A549 (cell line): ENCODE results near the gene ARTN. TPM values are rescaled to one million over a fixed set of nuclear protein-coding genes. Genes with fewer than 3 reads are reported as not detected.

Source experiments
- CTCF ChIP-seq: fragments of >200 bp; sonication (Bioruptor Twin); formaldehyde crosslinking; IDR thresholded peaks from 3 replicates; pipeline ENCODE4 v1.5.1; 2016
- FOXS1 ChIP-seq: fragments of 250-450 bp; sonication (Bioruptor Pico); IDR thresholded peaks from 2 replicates; pipeline ENCODE4 v1.5.0; 2020; ENCODE audit warnings: mild to moderate bottlenecking, moderate library complexity
- MAZ ChIP-seq: fragments of 150-350 bp; IDR thresholded peaks from 2 replicates; pipeline ENCODE4 v1.6.1; 2014; ENCODE audit warnings: antibody characterized with exemption, low read depth, low read length, borderline replicate concordance
- polyA plus RNA-seq, 4 experiments: library from polyadenylated mRNA; depleted of rRNA in 3 of 4; stranded (reverse); fragments of >200 nt; fragmentation: RNase III in 1 of 4; extraction: RNeasy Plus Mini Kit Qiagen cat#74134 plus additional on column Dnase treatment in 1 of 4; gene quantifications; 2 replicates in 3 of 4; 3 replicates in 1 of 4; pipeline ENCODE4 v1.2.3, GENCODE V29; 2011 to 2017

ARTN gene
- polyA plus RNA-seq, 2 of the 4 experiments (the other 2 are of a cell fraction): 0.21 to 0.53 TPM

GRCh38 chr1:43986712-43987111, 53.1 kb downstream of the ARTN start (continued):
- TF ChIP-seq CTCF (no peak), FOXS1 (CRISPR knock-in tag) (no peak), MAZ (no peak)
- TF ChIP-seq, all 56 proteins: peak for 0

Other genes starting within 250 kb of the ARTN start
- gene ST3GAL3, start 226.3 kb upstream of the ARTN start, polyA plus RNA-seq (2011; rRNA removed): 4.0 and 5.6 TPM in 2 replicates
- 2.5 to 3.9 TPM (median 3.0 TPM) in 3 replicates for gene ST3GAL3, start 226.3 kb upstream of the ARTN start, polyA plus RNA-seq (2017; fragmentation: RNase III; extraction: RNeasy Plus Mini Kit Qiagen cat#74134 plus additional on column Dnase treatment)
- gene IPO13, start 13.1 kb downstream of the ARTN start, polyA plus RNA-seq (2011; rRNA removed): 8.1 and 12.9 TPM in 2 replicates
- 12.7 to 15.8 TPM (median 14.4 TPM) in 3 replicates for gene IPO13, start 13.1 kb downstream of the ARTN start, polyA plus RNA-seq (2017; fragmentation: RNase III; extraction: RNeasy Plus Mini Kit Qiagen cat#74134 plus additional on column Dnase treatment)
- 41.7 and 43.5 TPM in 2 replicates for gene DPH2, start 36.2 kb downstream of the ARTN start, polyA plus RNA-seq (2011; rRNA removed)
- gene DPH2, start 36.2 kb downstream of the ARTN start, polyA plus RNA-seq (2017; fragmentation: RNase III; extraction: RNeasy Plus Mini Kit Qiagen cat#74134 plus additional on column Dnase treatment): 35.0 to 42.4 TPM (median 38.8 TPM) in 3 replicates
- gene ATP6V0B, start 41.2 kb downstream of the ARTN start, polyA plus RNA-seq (2011; rRNA removed): 97.0 and 104 TPM in 2 replicates
- 91.0 to 101 TPM (median 91.2 TPM) in 3 replicates for gene ATP6V0B, start 41.2 kb downstream of the ARTN start, polyA plus RNA-seq (2017; fragmentation: RNase III; extraction: RNeasy Plus Mini Kit Qiagen cat#74134 plus additional on column Dnase treatment)
- 19.0 and 21.2 TPM in 2 replicates for gene B4GALT2, start 45.4 kb downstream of the ARTN start, polyA plus RNA-seq (2011; rRNA removed)
- gene B4GALT2, start 45.4 kb downstream of the ARTN start, polyA plus RNA-seq (2017; fragmentation: RNase III; extraction: RNeasy Plus Mini Kit Qiagen cat#74134 plus additional on column Dnase treatment): 35.8 to 36.4 TPM (median 36.0 TPM) in 3 replicates
- gene CCDC24, start 57.8 kb downstream of the ARTN start, polyA plus RNA-seq (2011; rRNA removed): 2.0 and 2.9 TPM in 2 replicates
- gene CCDC24, start 57.8 kb downstream of the ARTN start, polyA plus RNA-seq (2017; fragmentation: RNase III; extraction: RNeasy Plus Mini Kit Qiagen cat#74134 plus additional on column Dnase treatment): 9.3 to 12.5 TPM (median 10.2 TPM) in 3 replicates
- 9.0 and 10.5 TPM in 2 replicates for gene SLC6A9, start 97.7 kb downstream of the ARTN start, polyA plus RNA-seq (2011; rRNA removed)
- 11.1 to 17.7 TPM (median 17.3 TPM) in 3 replicates for gene SLC6A9, start 97.7 kb downstream of the ARTN start, polyA plus RNA-seq (2017; fragmentation: RNase III; extraction: RNeasy Plus Mini Kit Qiagen cat#74134 plus additional on column Dnase treatment)
- 0.15 and 0.16 TPM in 2 replicates for gene KLF17, start 185.0 kb downstream of the ARTN start, polyA plus RNA-seq (2011; rRNA removed)
- 0.22 to 0.41 TPM (median 0.40 TPM) in 3 replicates for gene KLF17, start 185.0 kb downstream of the ARTN start, polyA plus RNA-seq (2017; fragmentation: RNase III; extraction: RNeasy Plus Mini Kit Qiagen cat#74134 plus additional on column Dnase treatment)
- gene KLF18, start 207.8 kb downstream of the ARTN start, polyA plus RNA-seq (2011; rRNA removed): not detected in 2 replicates
- not detected in 3 replicates for gene KLF18, start 207.8 kb downstream of the ARTN start, polyA plus RNA-seq (2017; fragmentation: RNase III; extraction: RNeasy Plus Mini Kit Qiagen cat#74134 plus additional on column Dnase treatment)